Measurements from ENCODE around the gene FAM216B.

FAM216B gene

DNA sequence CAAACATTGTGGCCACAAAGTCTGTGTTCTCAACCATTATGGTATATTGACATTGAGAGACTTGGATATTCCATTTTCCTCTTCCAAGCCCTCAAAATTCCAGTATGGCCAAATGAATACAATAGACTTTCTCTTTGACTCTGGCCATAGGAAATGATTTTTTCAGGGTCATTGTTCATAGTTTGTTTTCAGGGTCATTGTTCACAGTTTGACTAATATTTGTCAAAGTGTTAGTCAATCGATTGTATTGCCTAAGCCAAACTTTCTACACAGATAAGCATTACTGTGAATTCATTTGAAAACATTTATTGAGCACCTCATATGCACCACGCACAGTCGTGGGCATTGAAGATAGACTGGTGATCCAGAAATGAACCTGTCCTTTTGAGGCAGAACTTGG lies 22.9 kb upstream of the FAM216B start:
- Histone ChIP-seq H3K4me3 (ENCODE audit: low read length, poor library complexity, severe bottlenecking) (no peak overlapping the region), H3K79me2 (ENCODE audit: insufficient read depth, low read length) (no peaks in the 10 kb centered on the region), H4K20me1 (ENCODE audit: insufficient read depth, low read length, poor library complexity, severe bottlenecking) (no peaks in the 10 kb centered on the region), H3K9ac (ENCODE audit: low read depth, low read length, poor library complexity, severe bottlenecking) (no peak overlapping the region), H3K36me3 (ENCODE audit: insufficient read depth, low read length) (no peaks in the 10 kb centered on the region), H3K9me3 (ENCODE audit: insufficient read depth, low read depth, low read length) (no peaks in the 10 kb centered on the region), H3K9me2 (replicated peaks; ENCODE audit: low read depth, low read length) (no peaks in the 10 kb centered on the region), H3K4me1 (ENCODE audit: insufficient read depth, low read length, poor library complexity, severe bottlenecking) (no peaks in the 10 kb centered on the region), H3F3A (ENCODE audit: low read depth) (no peaks in the 10 kb centered on the region), H3K4me2 (ENCODE audit: low read depth, low read length, poor library complexity, severe bottlenecking) (no peak overlapping the region), H2AFZ (ENCODE audit: low read length) (no peak overlapping the region), H3K27me3 (ENCODE audit: insufficient read depth, low read length, poor library complexity, severe bottlenecking) (no peaks in the 10 kb centered on the region)
- TF ChIP-seq EZH2phosphoT487 (IDR thresholded peaks at IDR 0.05; ENCODE audit: borderline replicate concordance), result no peak
- TF ChIP-seq, protein P1, sequence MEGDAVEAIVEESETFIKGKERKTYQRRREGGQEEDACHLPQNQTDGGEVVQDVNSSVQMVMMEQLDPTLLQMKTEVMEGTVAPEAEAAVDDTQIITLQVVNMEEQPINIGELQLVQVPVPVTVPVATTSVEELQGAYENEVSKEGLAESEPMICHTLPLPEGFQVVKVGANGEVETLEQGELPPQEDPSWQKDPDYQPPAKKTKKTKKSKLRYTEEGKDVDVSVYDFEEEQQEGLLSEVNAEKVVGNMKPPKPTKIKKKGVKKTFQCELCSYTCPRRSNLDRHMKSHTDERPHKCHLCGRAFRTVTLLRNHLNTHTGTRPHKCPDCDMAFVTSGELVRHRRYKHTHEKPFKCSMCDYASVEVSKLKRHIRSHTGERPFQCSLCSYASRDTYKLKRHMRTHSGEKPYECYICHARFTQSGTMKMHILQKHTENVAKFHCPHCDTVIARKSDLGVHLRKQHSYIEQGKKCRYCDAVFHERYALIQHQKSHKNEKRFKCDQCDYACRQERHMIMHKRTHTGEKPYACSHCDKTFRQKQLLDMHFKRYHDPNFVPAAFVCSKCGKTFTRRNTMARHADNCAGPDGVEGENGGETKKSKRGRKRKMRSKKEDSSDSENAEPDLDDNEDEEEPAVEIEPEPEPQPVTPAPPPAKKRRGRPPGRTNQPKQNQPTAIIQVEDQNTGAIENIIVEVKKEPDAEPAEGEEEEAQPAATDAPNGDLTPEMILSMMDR (conservative IDR thresholded peaks at IDR 0.05; ENCODE audit: low read length), result no peak

DNA sequence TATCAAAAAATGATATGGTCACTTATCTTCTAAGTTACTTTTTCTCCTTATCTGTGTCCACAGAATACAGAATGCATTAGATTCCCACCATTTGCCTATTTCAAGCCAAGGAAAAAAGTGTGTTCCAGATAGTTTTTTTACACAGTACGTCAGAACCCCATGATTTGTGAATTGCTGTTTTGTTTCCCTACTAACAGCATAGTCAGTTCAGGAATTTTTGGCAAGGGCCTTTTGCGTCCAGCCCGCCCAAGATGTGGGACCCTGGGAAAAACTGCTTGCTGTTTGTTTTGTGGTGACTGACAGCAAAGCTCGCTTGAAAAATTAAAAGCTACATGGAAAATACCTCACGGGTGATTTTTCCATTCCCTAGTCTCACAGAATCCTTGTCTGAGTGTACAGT lies 20.4 kb upstream of the FAM216B start:
- Histone ChIP-seq H3K9ac (ENCODE audit: low read depth, low read length, poor library complexity, severe bottlenecking) (no peak overlapping the region), H3K79me2 (ENCODE audit: insufficient read depth, low read length) (no peaks in the 10 kb centered on the region), H3K9me3 (ENCODE audit: insufficient read depth, low read depth, low read length) (no peaks in the 10 kb centered on the region), H2AFZ (ENCODE audit: low read length) (no peak overlapping the region), H3K27me3 (ENCODE audit: insufficient read depth, low read length, poor library complexity, severe bottlenecking) (no peaks in the 10 kb centered on the region), H4K20me1 (ENCODE audit: insufficient read depth, low read length, poor library complexity, severe bottlenecking) (no peaks in the 10 kb centered on the region), H3K9me2 (replicated peaks; ENCODE audit: low read depth, low read length) (no peaks in the 10 kb centered on the region), H3K36me3 (ENCODE audit: insufficient read depth, low read length) (no peaks in the 10 kb centered on the region), H3K4me3 (ENCODE audit: low read length, poor library complexity, severe bottlenecking) (no peak overlapping the region), H3K4me2 (ENCODE audit: low read depth, low read length, poor library complexity, severe bottlenecking) (no peak overlapping the region), H3F3A (ENCODE audit: low read depth) (no peaks in the 10 kb centered on the region), H3K4me1 (ENCODE audit: insufficient read depth, low read length, poor library complexity, severe bottlenecking) (no peaks in the 10 kb centered on the region)
- TF ChIP-seq EZH2phosphoT487 (IDR thresholded peaks at IDR 0.05; ENCODE audit: borderline replicate concordance), result no peak

DNA sequence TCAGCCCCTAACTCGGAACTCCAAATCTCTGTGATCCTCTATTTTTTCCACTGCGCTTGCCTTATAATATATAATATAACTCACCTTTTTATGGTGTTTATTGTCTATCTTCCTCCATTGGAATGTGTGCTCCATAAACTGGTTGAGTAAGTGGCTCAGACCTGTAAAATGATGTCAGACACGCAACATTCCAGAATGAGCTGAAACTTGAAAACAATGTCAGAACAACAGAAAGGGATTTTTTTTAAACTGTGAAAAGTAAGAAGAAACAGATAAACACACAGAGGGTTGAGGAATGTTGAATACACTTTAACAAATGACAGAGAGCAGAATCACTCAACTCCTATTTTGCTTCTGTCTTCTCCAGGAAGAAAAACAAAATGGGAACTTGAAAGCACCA lies 19.1 kb upstream of the FAM216B start:
- H3K4me1 ChIP-seq (ENCODE audit: insufficient read depth, low read length, poor library complexity, severe bottlenecking), result no peaks in the 10 kb centered on the region
- H3K27me3 ChIP-seq (ENCODE audit: insufficient read depth, low read length, poor library complexity, severe bottlenecking), result no peaks in the 10 kb centered on the region
- H4K20me1 ChIP-seq (ENCODE audit: insufficient read depth, low read length, poor library complexity, severe bottlenecking), result no peaks in the 10 kb centered on the region
- H2AFZ ChIP-seq (ENCODE audit: low read length), result no peak overlapping the region
- TF ChIP-seq, protein P1 (conservative IDR thresholded peaks at IDR 0.05; ENCODE audit: low read length), result no peak
- no peak for TF ChIP-seq EZH2phosphoT487 (IDR thresholded peaks at IDR 0.05; ENCODE audit: borderline replicate concordance)
- H3K36me3 ChIP-seq (ENCODE audit: insufficient read depth, low read length), result no peaks in the 10 kb centered on the region
- H3F3A ChIP-seq (ENCODE audit: low read depth), result no peaks in the 10 kb centered on the region
- H3K9me3 ChIP-seq (ENCODE audit: insufficient read depth, low read depth, low read length), result no peaks in the 10 kb centered on the region
- H3K79me2 ChIP-seq (ENCODE audit: insufficient read depth, low read length), result no peaks in the 10 kb centered on the region
- H3K4me3 ChIP-seq (ENCODE audit: low read length, poor library complexity, severe bottlenecking), result no peak overlapping the region
- H3K9me2 ChIP-seq (replicated peaks; ENCODE audit: low read depth, low read length), result no peaks in the 10 kb centered on the region
- no peak overlapping the region for H3K4me2 ChIP-seq (ENCODE audit: low read depth, low read length, poor library complexity, severe bottlenecking)
- H3K9ac ChIP-seq (ENCODE audit: low read depth, low read length, poor library complexity, severe bottlenecking), result no peak overlapping the region

DNA sequence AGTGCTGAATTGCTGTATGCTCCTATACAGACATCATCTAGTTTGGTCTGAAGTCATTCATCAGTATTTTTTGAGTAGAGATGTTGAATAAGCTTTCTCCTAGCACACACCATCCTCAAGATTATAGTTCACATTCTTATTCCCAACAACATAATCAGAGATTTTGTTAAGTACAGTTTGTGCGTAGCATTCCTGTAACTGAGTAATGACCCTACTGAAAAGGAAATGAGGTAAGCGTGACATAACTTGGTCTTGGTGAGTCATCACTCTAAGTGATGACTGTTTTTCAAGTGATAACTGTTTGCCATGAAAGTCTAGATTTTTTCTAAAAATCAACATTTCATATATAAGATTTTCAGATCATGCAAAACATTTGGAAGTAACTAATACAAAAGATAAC lies 18.5 kb upstream of the FAM216B start:
- H3K4me2 ChIP-seq (ENCODE audit: low read depth, low read length, poor library complexity, severe bottlenecking), result no peak overlapping the region
- no peak overlapping the region for H3K9ac ChIP-seq (ENCODE audit: low read depth, low read length, poor library complexity, severe bottlenecking)
- no peak overlapping the region for H3K4me3 ChIP-seq (ENCODE audit: low read length, poor library complexity, severe bottlenecking)
- no peaks in the 10 kb centered on the region for H3K36me3 ChIP-seq (ENCODE audit: insufficient read depth, low read length)
- no peaks in the 10 kb centered on the region for H3K9me3 ChIP-seq (ENCODE audit: insufficient read depth, low read depth, low read length)
- no peaks in the 10 kb centered on the region for H4K20me1 ChIP-seq (ENCODE audit: insufficient read depth, low read length, poor library complexity, severe bottlenecking)
- no peaks in the 10 kb centered on the region for H3K4me1 ChIP-seq (ENCODE audit: insufficient read depth, low read length, poor library complexity, severe bottlenecking)
- H3K9me2 ChIP-seq (replicated peaks; ENCODE audit: low read depth, low read length), result no peaks in the 10 kb centered on the region
- no peak overlapping the region for H2AFZ ChIP-seq (ENCODE audit: low read length)
- H3K27me3 ChIP-seq (ENCODE audit: insufficient read depth, low read length, poor library complexity, severe bottlenecking), result no peaks in the 10 kb centered on the region
- TF ChIP-seq, protein P1 (conservative IDR thresholded peaks at IDR 0.05; ENCODE audit: low read length), result no peak
- TF ChIP-seq EZH2phosphoT487 (IDR thresholded peaks at IDR 0.05; ENCODE audit: borderline replicate concordance), result no peak
- H3F3A ChIP-seq (ENCODE audit: low read depth), result no peaks in the 10 kb centered on the region
- no peaks in the 10 kb centered on the region for H3K79me2 ChIP-seq (ENCODE audit: insufficient read depth, low read length)

Data from Loucy (cell line).